HepG2 (cell line): ENCODE measurements around the gene NT5M. TPM values are rescaled to one million over a fixed set of nuclear protein-coding genes. Genes with fewer than 3 reads are reported as not detected.

ENCODE experiments used
- ATAC-seq: fragments of 200-7000 bp; cut with Tn5 transposase; 3 replicates; pipeline ENCODE4 v1.9.1; 2020; ENCODE audit warnings: mild to moderate bottlenecking, moderate library complexity
- BruUV-seq: library from RNA; stranded (reverse); fragments of 400-500 nt; replicated peaks from 2 replicates; lab custom pipeline; 2021; lab: Mats Ljungman, UMichigan
- CTCF ChIA-PET: fragments of 300-600 bp; formaldehyde crosslinking; extraction: SDS; loops from one replicate; lab custom pipeline; 2021; ENCODE audit warnings: low total read pairs, inconsistent platforms, low intra/inter-chr PET ratio; lab: Yijun Ruan, JAX
- POLR2A ChIA-PET: fragments of 350-600 bp; sonication (Branson Sonifier 250); formaldehyde crosslinking; loops from one replicate; lab custom pipeline; 2020; ENCODE audit warnings: antibody characterized with exemption, inconsistent platforms; lab: Yijun Ruan, JAX
- DNase-seq: peaks from one replicate; pipeline ENCODE4 v3.0.0-alpha.2; 2015; ENCODE audit warnings: low spot score
- FAIRE-seq: peaks from 3 replicates; lab custom pipeline; 2011; peaks lifted over from hg19 to GRCh38; lab: Jason Lieb, UNC
- H2AFZ ChIP-seq: one replicate; pipeline ENCODE4 v1.6.1; 2011; ENCODE audit warnings: low read length, inconsistent platforms
- H3K27ac ChIP-seq: fragments of 300-600 bp; 3 replicates; pipeline ENCODE4 v1.8.0; 2011; ENCODE audit warnings: mixed run types, mild to moderate bottlenecking, mixed read lengths, low read length, inconsistent platforms; ENCODE audit not compliant: insufficient read depth; ENCODE audit errors: extremely low read length
- H3K27me3 ChIP-seq, 2 experiments: fragments of 200-600 bp in 1 of 2; 2 replicates in 1 of 2; 3 replicates in 1 of 2; pipeline versions ENCODE4 v1.6.0 to v1.8.0; 2011; ENCODE audit warnings: low read length in 2 of 2, mild to moderate bottlenecking in 2 of 2, moderate library complexity in 2 of 2, inconsistent platforms in 1 of 2; ENCODE audit not compliant: insufficient read depth in 2 of 2, control insufficient read depth in 1 of 2
- H3K36me3 ChIP-seq, 2 experiments: fragments of 200-600 bp in 1 of 2; replicated peaks in 1 of 2; 2 replicates in 1 of 2; 3 replicates in 1 of 2; pipeline versions ENCODE4 v1.5.1 to v1.8.0; 2011; ENCODE audit warnings: low read length in 2 of 2, inconsistent platforms in 1 of 2; ENCODE audit not compliant: insufficient read depth in 2 of 2, control insufficient read depth in 1 of 2
- H3K4me1 ChIP-seq: 2 replicates; pipeline ENCODE4 v1.5.1; 2012; ENCODE audit warnings: low read length, inconsistent platforms; ENCODE audit not compliant: insufficient read depth
- H3K4me2 ChIP-seq: 2 replicates; pipeline ENCODE4 v1.6.0; 2011; ENCODE audit warnings: low read depth, low read length, inconsistent platforms
- H3K4me3 ChIP-seq, 3 experiments: fragments of 200-600 bp in 1 of 3; sonication (generic), shearing (Covaris generic) in 1 of 3; replicated peaks in 1 of 3; 2 replicates each; pipeline ENCODE4 v1.5.1; 2011 to 2016; ENCODE audit warnings: low read length in 3 of 3, inconsistent platforms in 2 of 3, low read depth in 2 of 3, mild to moderate bottlenecking in 2 of 3, control low read depth in 1 of 3, mixed read lengths in 1 of 3; ENCODE audit not compliant: insufficient read depth in 1 of 3
- H3K79me2 ChIP-seq: one replicate; pipeline ENCODE4 v1.6.1; 2011; ENCODE audit warnings: low read length, inconsistent platforms; ENCODE audit not compliant: insufficient read depth
- H3K9ac ChIP-seq: 2 replicates; pipeline ENCODE4 v1.6.0; 2011; ENCODE audit warnings: mild to moderate bottlenecking, low read depth, low read length, inconsistent platforms; ENCODE audit not compliant: insufficient read depth
- H3K9me3 ChIP-seq: 2 replicates; pipeline ENCODE4 v1.5.1; 2012; ENCODE audit warnings: mild to moderate bottlenecking, low read length
- H4K20me1 ChIP-seq: 2 replicates; pipeline ENCODE4 v1.6.0; 2011; ENCODE audit warnings: inconsistent platforms, mild to moderate bottlenecking, low read length, moderate library complexity; ENCODE audit not compliant: insufficient read depth
- ATM ChIP-seq: fragments of 450-650 bp; IDR thresholded peaks from 2 replicates; pipeline ENCODE4 v1.7.1; 2017; ENCODE audit warnings: mild to moderate bottlenecking, borderline replicate concordance
- CENPT ChIP-seq: sonication (generic); formaldehyde crosslinking; IDR thresholded peaks from 2 replicates; pipeline ENCODE4 v1.8.0; 2022; ENCODE audit warnings: low read depth, mild to moderate bottlenecking, moderate library complexity, missing genetic modification reagents
- JARID2 ChIP-seq: sonication (generic); formaldehyde crosslinking; IDR thresholded peaks from 2 replicates; pipeline ENCODE4 v1.8.1; 2023; ENCODE audit warnings: missing genetic modification reagents, inconsistent platforms; ENCODE audit not compliant: insufficient replicate concordance
- KLF16 ChIP-seq, 2 experiments: sonication (generic) in 1 of 2; formaldehyde crosslinking in 1 of 2; IDR thresholded peaks; 2 replicates each; pipeline versions ENCODE4 v1.6.1 to v1.8.0; 2016 to 2023; ENCODE audit warnings: missing genetic modification reagents in 2 of 2, missing compliant biosample characterization in 1 of 2
- NCOA2 ChIP-seq: sonication (generic); formaldehyde crosslinking; IDR thresholded peaks from 2 replicates; pipeline ENCODE4 v1.8.0; 2022; ENCODE audit warnings: inconsistent platforms
- PTBP1 ChIP-seq: fragments of 200-400 bp; formaldehyde crosslinking; IDR thresholded peaks from 2 replicates; pipeline ENCODE4 v1.6.1; 2018; ENCODE audit warnings: low read length, low read depth; ENCODE audit not compliant: poor library complexity, severe bottlenecking
- SMAD3 ChIP-seq: sonication (generic); formaldehyde crosslinking; IDR thresholded peaks from 2 replicates; pipeline ENCODE4 v1.4.0; 2020; ENCODE audit warnings: missing genetic modification reagents
- THAP11 ChIP-seq: IDR thresholded peaks from 2 replicates; pipeline ENCODE4 v1.6.1; 2016; ENCODE audit warnings: missing biosample characterization, missing genetic modification reagents
- YEATS4 ChIP-seq: sonication (generic); formaldehyde crosslinking; IDR thresholded peaks from 2 replicates; pipeline ENCODE4 v1.4.0; 2020; ENCODE audit warnings: missing genetic modification reagents, borderline replicate concordance
- ZNF101 ChIP-seq: sonication (generic); formaldehyde crosslinking; IDR thresholded peaks from 2 replicates; pipeline ENCODE4 v1.4.0; 2020; ENCODE audit warnings: mild to moderate bottlenecking, low read depth, missing genetic modification reagents, borderline replicate concordance
- ZNF367 ChIP-seq: sonication (generic); formaldehyde crosslinking; IDR thresholded peaks from 2 replicates; pipeline ENCODE4 v1.4.0; 2020; ENCODE audit warnings: missing genetic modification reagents, borderline replicate concordance
- ZNF605 ChIP-seq: sonication (generic); formaldehyde crosslinking; IDR thresholded peaks from 2 replicates; pipeline ENCODE4 v1.8.0; 2022; ENCODE audit warnings: mild to moderate bottlenecking, missing genetic modification reagents
- WGBS: methylation state at CpG from one replicate; pipeline ENCODE4 v1.1.6; 2017; ENCODE audit warnings: low lambda C conversion rate; 5-methylcytosine and 5-hydroxymethylcytosine counted together
- in situ Hi-C: cut with HindIII; loops from 2 replicates; pipeline ENCODE4 v1.10.0; 2017; ENCODE audit warnings: low pct_unique_long_range_greater_than_20kb; ENCODE audit not compliant: extremely low pct_ligation_motif_present
- intact Hi-C: fragments of 100-400 bp; cut with micrococcal nuclease; formaldehyde crosslinking; loops from one replicate; pipeline ENCODE4 v1.10.0; 2022; ENCODE audit not compliant: unreplicated experiment
- polyA plus RNA-seq, 8 experiments: library from polyadenylated mRNA; depleted of rRNA in 3 of 8; stranded (reverse) in 7 of 8; unstranded in 1 of 8; fragments of >200 nt; fragmentation: Illumina TruSeq in 4 of 8; extraction: Trizol in 4 of 8; gene quantifications; 2 replicates each; pipeline versions ENCODE4 v1.2.1 to v1.2.3, GENCODE V29; 2011 to 2016; ENCODE audit warnings: low read depth in 4 of 8, missing spikeins in 1 of 8, mixed read lengths in 1 of 8; ENCODE audit not compliant: insufficient read depth in 1 of 8
- total RNA-seq, 5 experiments: library from RNA; depleted of rRNA; stranded (reverse); fragments of >200 nt; fragmentation: Illumina TruSeq; extraction: Trizol; gene quantifications; 2 replicates each; pipeline ENCODE4 v1.2.3, GENCODE V29; 2016; ENCODE audit warnings: low read depth in 1 of 5
- TF ChIP-seq, protein P1 (sequence below): sonication (generic); formaldehyde crosslinking; IDR thresholded peaks from 2 replicates; pipeline ENCODE4 v1.8.1; 2023; ENCODE audit warnings: mild to moderate bottlenecking, missing genetic modification reagents, borderline replicate concordance
- TF ChIP-seq, protein P2 (sequence below): sonication (generic); formaldehyde crosslinking; IDR thresholded peaks from 2 replicates; pipeline ENCODE4 v1.9.0; 2022; ENCODE audit warnings: low read depth, missing genetic modification reagents

The NT5M gene
- total and polyA plus RNA-seq, 2 of the 13 experiments (the other 11 are each of a cell fraction or from before 2014, with no cell fraction given), result 0.55 to 0.78 TPM

GRCh38 chr17:17315142-17315821 lies 12.1 kb downstream of the NT5M start:
- Histone ChIP-seq H4K20me1 (no peaks in the 10 kb centered on the region), H2AFZ (no peak overlapping the region), H3K27ac (no peak overlapping the region), H3K4me3 (no peak overlapping the region), H3K36me3 (no peaks in the 10 kb centered on the region), H3K4me1 (peaks cover 10% of the 10 kb centered on the region; the same call in 1 of the 2 replicates), H3K27me3 (no peaks in the 10 kb centered on the region; a peak in 1 of 5 replicates), H3K79me2 (no peaks in the 10 kb centered on the region), H3K9ac (no peak overlapping the region)
- intact Hi-C loops, result loop anchor here (10.0 kb wide), 1 partner anchor 110 kb away; the partner anchor contains the start of gene PLD6
- in situ Hi-C loops, result loop anchor here (10.0 kb wide), 1 partner anchor 310 kb away; no protein-coding TSS in a partner anchor
- no peak for FAIRE-seq
- ATAC-seq, result no peak
- BruUV-seq, result no TSS peak
- CTCF ChIA-PET, result no interaction called here
- WGBS, result 68% methylated on average over 6 of the region's 6 CpGs
- TF ChIP-seq CENPT (CRISPR knock-in tag), result no peak
- TF ChIP-seq ZNF367 (CRISPR knock-in tag), result no peak
- no peak for TF ChIP-seq ZNF605
- TF ChIP-seq SMAD3 (CRISPR knock-in tag), result no peak
- TF ChIP-seq ATM, result no peak
- no peak for TF ChIP-seq JARID2 (CRISPR knock-in tag)
- TF ChIP-seq ZNF101, result no peak
- no peak for TF ChIP-seq THAP11
- no peak for TF ChIP-seq KLF16 (CRISPR knock-in tag; IDR thresholded peaks at IDR 0.05)
- no peak for TF ChIP-seq PTBP1
- TF ChIP-seq NCOA2 (CRISPR knock-in tag), result no peak
- no peak for TF ChIP-seq YEATS4 (CRISPR knock-in tag)
- TF ChIP-seq, protein P1, sequence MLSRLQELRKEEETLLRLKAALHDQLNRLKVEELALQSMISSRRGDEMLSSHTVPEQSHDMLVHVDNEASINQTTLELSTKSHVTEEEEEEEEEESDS (CRISPR knock-in tag), result no peak
- TF ChIP-seq, protein P2, sequence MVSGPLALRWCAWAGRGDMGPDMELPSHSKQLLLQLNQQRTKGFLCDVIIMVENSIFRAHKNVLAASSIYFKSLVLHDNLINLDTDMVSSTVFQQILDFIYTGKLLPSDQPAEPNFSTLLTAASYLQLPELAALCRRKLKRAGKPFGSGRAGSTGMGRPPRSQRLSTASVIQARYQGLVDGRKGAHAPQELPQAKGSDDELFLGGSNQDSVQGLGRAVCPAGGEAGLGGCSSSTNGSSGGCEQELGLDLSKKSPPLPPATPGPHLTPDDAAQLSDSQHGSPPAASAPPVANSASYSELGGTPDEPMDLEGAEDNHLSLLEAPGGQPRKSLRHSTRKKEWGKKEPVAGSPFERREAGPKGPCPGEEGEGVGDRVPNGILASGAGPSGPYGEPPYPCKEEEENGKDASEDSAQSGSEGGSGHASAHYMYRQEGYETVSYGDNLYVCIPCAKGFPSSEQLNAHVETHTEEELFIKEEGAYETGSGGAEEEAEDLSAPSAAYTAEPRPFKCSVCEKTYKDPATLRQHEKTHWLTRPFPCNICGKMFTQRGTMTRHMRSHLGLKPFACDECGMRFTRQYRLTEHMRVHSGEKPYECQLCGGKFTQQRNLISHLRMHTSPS (CRISPR knock-in tag), result no peak
- TF ChIP-seq, all 625 proteins: peak for 0
- POLR2A ChIA-PET, result no interaction called here
- no peak for DNase-seq
- no peaks in the 10 kb centered on the region for H3K9me3 ChIP-seq
- H3K4me2 ChIP-seq, result no peak overlapping the region
